Parathyroid adenoma (tissue), 2 donors: ENCODE measurements around the gene NCOR1.

ENCODE experiments used
- H2AFZ ChIP-seq: fragments of 300-600 bp; sonication (generic); one replicate; pipeline ENCODE4 v1.7.0; 2017; ENCODE audit warnings: antibody characterized with exemption, mild to moderate bottlenecking
- H3K27ac ChIP-seq: fragments of 300-600 bp; sonication (generic); one replicate; pipeline ENCODE4 v1.7.0; 2017
- H3K27me3 ChIP-seq: fragments of 300-600 bp; sonication (generic); one replicate; pipeline ENCODE4 v1.7.0; 2017; ENCODE audit warnings: low read length; ENCODE audit not compliant: control insufficient read depth, insufficient read depth
- H3K36me3 ChIP-seq: fragments of 300-600 bp; sonication (generic); one replicate; pipeline ENCODE4 v1.7.0; 2017; ENCODE audit warnings: low read length; ENCODE audit not compliant: control insufficient read depth, insufficient read depth
- H3K4me1 ChIP-seq: fragments of 300-600 bp; sonication (generic); one replicate; pipeline ENCODE4 v1.7.0; 2017; ENCODE audit warnings: control low read depth
- H3K4me2 ChIP-seq: fragments of 300-600 bp; sonication (generic); one replicate; pipeline ENCODE4 v1.7.0; 2017; ENCODE audit warnings: low read length
- H3K4me3 ChIP-seq: fragments of 300-600 bp; sonication (generic); one replicate; pipeline ENCODE4 v1.7.0; 2017; ENCODE audit warnings: low read depth, low read length
- H3K79me2 ChIP-seq: fragments of 300-600 bp; sonication (generic); one replicate; pipeline ENCODE4 v1.7.0; 2017; ENCODE audit warnings: control low read depth
- H3K9ac ChIP-seq: fragments of 300-600 bp; sonication (generic); one replicate; pipeline ENCODE4 v1.7.0; 2017; ENCODE audit warnings: mild to moderate bottlenecking
- H3K9me3 ChIP-seq: fragments of 300-600 bp; sonication (generic); one replicate; pipeline ENCODE4 v1.7.0; 2017; ENCODE audit warnings: low read length; ENCODE audit not compliant: control insufficient read depth
- TF ChIP-seq, protein P1 (sequence below): fragments of 300-600 bp; sonication (generic); IDR thresholded peaks from one replicate; pipeline ENCODE4 v1.7.0; 2017; ENCODE audit warnings: antibody characterized with exemption, mild to moderate bottlenecking
- donor health status: primary hyperparathyroidism.

NCOR1 gene

DNA sequence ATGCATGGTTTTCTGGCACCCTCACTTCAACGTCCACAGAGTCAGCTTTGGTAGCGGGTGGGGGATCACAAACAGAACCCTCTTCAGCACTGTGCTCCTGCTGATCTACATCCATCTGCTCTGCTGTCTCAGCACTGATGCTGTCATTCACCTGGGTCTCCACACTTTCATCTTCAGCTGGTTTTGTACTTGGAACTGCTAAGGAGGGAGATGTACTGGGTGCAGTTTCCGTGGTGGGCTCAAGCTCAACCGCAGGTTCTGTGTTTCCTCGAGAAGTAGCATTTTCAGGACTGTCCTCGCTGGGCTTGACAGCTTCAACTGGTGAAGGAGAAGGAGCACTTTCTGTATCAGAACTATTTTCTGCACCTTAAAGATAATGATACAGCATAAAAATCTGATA is 113.9 kb downstream of the NCOR1 start:
- Histone ChIP-seq H3K36me3 (no peaks in the 10 kb centered on the region), H3K27ac (no peak overlapping the region), H3K9ac (no peak overlapping the region), H3K4me3 (no peak overlapping the region), H3K4me2 (no peak overlapping the region), H3K9me3 (no peaks in the 10 kb centered on the region), H3K27me3 (no peaks in the 10 kb centered on the region), H3K79me2 (peaks cover 6% of the 10 kb centered on the region), H2AFZ (no peak overlapping the region), H3K4me1 (no peaks in the 10 kb centered on the region)
- TF ChIP-seq, protein P1, sequence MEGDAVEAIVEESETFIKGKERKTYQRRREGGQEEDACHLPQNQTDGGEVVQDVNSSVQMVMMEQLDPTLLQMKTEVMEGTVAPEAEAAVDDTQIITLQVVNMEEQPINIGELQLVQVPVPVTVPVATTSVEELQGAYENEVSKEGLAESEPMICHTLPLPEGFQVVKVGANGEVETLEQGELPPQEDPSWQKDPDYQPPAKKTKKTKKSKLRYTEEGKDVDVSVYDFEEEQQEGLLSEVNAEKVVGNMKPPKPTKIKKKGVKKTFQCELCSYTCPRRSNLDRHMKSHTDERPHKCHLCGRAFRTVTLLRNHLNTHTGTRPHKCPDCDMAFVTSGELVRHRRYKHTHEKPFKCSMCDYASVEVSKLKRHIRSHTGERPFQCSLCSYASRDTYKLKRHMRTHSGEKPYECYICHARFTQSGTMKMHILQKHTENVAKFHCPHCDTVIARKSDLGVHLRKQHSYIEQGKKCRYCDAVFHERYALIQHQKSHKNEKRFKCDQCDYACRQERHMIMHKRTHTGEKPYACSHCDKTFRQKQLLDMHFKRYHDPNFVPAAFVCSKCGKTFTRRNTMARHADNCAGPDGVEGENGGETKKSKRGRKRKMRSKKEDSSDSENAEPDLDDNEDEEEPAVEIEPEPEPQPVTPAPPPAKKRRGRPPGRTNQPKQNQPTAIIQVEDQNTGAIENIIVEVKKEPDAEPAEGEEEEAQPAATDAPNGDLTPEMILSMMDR = no peak

DNA sequence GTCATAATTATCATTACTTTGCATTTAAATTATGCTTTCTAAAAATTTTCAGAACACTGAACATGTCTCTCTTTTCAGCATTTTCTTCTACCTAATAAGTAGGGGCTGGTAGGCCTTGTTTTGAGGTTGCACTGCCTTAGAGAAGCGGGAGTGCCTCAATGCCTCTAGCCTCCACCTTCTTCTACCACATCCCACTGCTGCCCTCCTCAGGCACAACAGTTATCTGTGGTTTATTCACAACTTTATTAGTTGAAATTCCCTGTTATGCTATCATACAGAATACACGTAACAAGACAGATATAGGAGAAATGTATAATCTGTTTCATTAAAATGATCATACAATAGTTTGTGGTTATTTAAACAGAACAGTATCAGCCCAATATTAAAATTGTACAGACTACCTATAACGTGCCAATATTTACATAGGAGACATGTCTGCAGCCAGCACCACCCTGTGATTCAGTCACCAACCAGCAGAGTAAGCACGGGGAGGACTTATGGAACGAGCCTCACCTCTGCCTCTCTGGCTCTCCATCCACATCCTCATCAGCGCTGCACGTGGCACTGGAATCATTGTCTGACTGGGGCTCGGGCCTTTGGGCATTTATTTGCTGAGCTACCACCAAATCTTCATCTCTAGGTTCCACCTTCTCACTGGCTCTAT is 114.5 kb downstream of the NCOR1 start:
- Histone ChIP-seq H3K4me2 (no peak overlapping the region), H3K4me3 (no peak overlapping the region), H3K9ac (no peak overlapping the region), H3K9me3 (no peaks in the 10 kb centered on the region), H3K4me1 (no peaks in the 10 kb centered on the region), H3K27me3 (no peaks in the 10 kb centered on the region), H3K27ac (no peak overlapping the region), H3K36me3 (no peaks in the 10 kb centered on the region), H2AFZ (no peak overlapping the region), H3K79me2 (peaks cover 6% of the 10 kb centered on the region)
- TF ChIP-seq, protein P1 = no peak

DNA sequence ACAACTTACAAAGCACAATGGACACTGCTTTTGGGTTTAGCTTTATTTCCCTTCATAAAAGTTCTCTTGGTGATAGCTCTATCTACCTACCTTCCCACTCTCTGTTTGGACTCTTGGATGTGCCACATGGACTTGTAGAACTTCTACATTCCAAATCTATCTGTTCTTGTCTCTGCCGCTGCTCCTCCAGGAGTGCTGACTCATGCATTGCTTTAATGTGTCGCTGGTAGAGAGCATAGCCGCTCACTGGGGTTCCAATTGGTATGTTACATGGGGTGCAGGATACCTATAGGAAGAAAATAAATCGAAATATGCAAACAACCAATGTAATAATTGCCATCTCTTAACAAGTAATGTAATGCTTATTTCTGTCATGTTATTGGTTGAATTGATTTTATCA is 123.6 kb downstream of the NCOR1 start:
- no peak overlapping the region for H3K9ac ChIP-seq
- no peak overlapping the region for H2AFZ ChIP-seq
- no peaks in the 10 kb centered on the region for H3K27me3 ChIP-seq
- no peak overlapping the region for H3K27ac ChIP-seq
- H3K4me1 ChIP-seq = no peaks in the 10 kb centered on the region
- no peak overlapping the region for H3K4me2 ChIP-seq
- H3K9me3 ChIP-seq = no peaks in the 10 kb centered on the region
- H3K36me3 ChIP-seq = no peaks in the 10 kb centered on the region
- no peak overlapping the region for H3K4me3 ChIP-seq
- TF ChIP-seq, protein P1 = no peak
- H3K79me2 ChIP-seq = no peaks in the 10 kb centered on the region

DNA sequence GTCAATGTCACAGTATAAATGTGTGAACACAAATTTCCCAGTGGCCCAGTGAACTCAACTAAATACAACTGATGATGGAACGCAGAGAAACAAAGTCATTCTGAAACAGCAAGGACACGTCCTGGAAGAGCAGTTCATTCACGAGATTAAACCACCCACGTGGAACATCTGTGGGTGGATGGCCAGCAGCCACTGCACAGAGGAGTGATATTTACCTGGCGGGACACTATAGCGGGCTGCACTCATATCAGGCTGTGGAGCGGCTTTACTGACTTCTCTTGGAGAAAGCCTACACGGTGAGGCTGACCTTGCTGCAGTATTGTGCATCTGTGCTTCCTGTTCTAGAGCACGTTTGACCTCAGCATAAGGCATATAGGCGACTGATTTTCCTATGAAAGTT is 128.4 kb downstream of the NCOR1 start:
- H3K27me3 ChIP-seq = no peaks in the 10 kb centered on the region
- no peak overlapping the region for H3K4me3 ChIP-seq
- no peaks in the 10 kb centered on the region for H3K9me3 ChIP-seq
- TF ChIP-seq, protein P1 = no peak
- H3K79me2 ChIP-seq = peaks cover 2% of the 10 kb centered on the region
- H3K4me2 ChIP-seq = no peak overlapping the region
- H3K9ac ChIP-seq = no peak overlapping the region
- H3K27ac ChIP-seq = no peak overlapping the region
- H2AFZ ChIP-seq = no peak overlapping the region
- H3K4me1 ChIP-seq = no peaks in the 10 kb centered on the region
- no peaks in the 10 kb centered on the region for H3K36me3 ChIP-seq

DNA sequence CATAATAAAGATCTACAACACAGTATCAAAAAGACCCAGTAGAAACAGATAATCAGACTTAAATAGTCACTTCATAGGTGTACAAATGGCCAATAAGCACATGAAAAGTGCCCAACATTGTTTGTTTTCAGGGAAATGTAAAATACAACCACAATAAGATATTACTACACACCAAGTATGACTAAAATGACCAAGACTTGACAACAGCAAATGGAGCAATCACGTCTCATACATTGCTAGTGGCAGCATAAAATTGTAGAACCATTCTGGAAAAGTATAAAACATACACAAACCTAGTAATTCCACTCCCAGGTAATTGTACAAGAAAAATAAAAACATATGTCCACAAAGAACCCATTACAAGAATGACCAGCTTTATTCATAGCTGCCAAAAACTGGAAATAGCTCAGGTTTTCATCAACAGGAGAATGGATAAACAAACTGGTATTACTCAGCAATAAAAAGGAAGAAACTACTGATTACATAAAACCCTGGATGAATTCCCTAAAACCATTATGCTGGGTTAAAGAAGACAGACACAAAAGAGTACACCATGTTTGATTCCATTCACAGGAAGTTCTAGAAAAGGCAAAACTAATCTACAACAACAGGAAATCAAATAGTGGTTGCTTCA is 130.2 kb downstream of the NCOR1 start:
- H3K9ac ChIP-seq = no peak overlapping the region
- no peak overlapping the region for H3K4me2 ChIP-seq
- peaks cover 2% of the 10 kb centered on the region for H3K79me2 ChIP-seq
- H3K4me3 ChIP-seq = no peak overlapping the region
- H3K9me3 ChIP-seq = no peaks in the 10 kb centered on the region
- H2AFZ ChIP-seq = no peak overlapping the region
- H3K4me1 ChIP-seq = no peaks in the 10 kb centered on the region
- H3K36me3 ChIP-seq = no peaks in the 10 kb centered on the region
- H3K27ac ChIP-seq = no peak overlapping the region
- no peaks in the 10 kb centered on the region for H3K27me3 ChIP-seq
- TF ChIP-seq, protein P1 = no peak
